Measurements from ENCODE around the gene KIF6.

The KIF6 gene

DNA sequence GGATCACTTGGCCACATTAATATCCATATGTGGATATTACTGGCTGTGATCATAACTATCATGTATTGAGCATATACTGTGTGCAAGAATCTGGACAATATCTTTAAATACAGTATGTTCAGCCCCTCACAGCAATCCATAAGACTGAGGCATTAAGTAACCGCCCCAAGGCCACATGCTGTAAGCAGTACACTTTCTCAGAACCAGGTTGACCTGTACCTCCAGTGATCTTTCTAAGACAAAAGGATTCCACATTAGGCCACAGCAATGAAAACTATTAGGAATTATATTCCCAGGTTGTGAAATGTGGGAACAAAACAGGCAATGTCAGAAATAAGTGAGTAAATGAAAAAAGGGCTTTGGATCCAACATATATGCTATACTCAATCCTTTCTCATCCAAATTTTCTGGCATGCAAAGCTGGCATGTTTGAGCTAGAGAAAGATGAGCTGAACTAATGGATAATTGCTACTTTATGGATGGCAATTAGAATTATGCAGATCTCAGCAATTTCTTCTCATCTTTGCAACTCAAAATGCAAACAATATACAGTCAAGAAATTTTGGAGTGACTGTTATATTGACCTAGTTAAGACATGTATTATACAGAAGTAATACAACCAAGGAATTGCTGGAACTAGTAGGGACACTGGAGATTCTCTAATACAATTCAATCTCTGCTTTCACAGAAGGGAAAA lies 86.9 kb downstream of the KIF6 start:
- Histone ChIP-seq H3K27ac (no peak overlapping the region), H3K36me3 (no peaks in the 10 kb centered on the region), H3K27me3 (ENCODE audit: insufficient read depth, low read depth, severe bottlenecking) (no peaks in the 10 kb centered on the region), H3K9me3 (ENCODE audit: severe bottlenecking) (no peaks in the 10 kb centered on the region), H3K4me3 (ENCODE audit: low read depth, low read length) (no peak overlapping the region)
- no peak for DNase-seq
- no peak for TF ChIP-seq CTCF (IDR thresholded peaks at IDR 0.05; ENCODE audit: low read depth, low read length)

DNA sequence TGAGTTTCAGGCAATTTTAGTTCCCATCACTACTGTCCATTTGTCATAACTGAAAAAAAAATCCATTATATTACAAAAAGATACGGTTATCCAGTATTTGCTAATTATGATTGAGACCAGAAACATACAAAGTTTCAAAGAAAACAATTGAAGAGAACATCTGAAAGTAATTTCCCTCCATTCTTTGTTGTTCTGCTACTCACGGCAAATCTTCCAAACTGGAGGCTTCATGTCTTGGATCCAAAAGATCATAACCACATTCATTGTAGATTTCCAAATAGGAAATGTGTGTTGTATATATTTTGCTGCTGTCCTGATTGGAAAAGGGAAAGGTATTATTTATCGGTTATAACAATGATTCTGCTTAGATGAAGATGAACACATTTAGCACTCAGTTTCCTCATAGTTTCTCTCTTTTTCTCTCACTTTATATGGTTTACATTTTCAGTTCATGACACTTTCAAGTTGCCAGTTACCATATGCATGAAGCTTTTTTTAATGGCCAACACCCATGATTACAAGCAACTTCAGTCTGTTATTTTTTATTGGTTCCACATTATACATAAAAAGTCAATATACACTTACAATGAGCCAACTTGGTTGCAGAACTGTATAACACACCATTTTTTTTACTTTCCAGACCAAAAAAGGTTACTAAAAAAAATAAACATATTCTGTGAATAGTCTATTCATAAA lies 90.4 kb downstream of the KIF6 start:
- Histone ChIP-seq H3K27me3 (ENCODE audit: insufficient read depth, low read depth, severe bottlenecking) (no peaks in the 10 kb centered on the region), H3K9me3 (ENCODE audit: severe bottlenecking) (no peaks in the 10 kb centered on the region), H3K36me3 (no peaks in the 10 kb centered on the region), H3K4me3 (ENCODE audit: low read depth, low read length) (no peak overlapping the region), H3K27ac (no peak overlapping the region)
- DNase-seq: no peak
- TF ChIP-seq CTCF (IDR thresholded peaks at IDR 0.05; ENCODE audit: low read depth, low read length): no peak

DNA sequence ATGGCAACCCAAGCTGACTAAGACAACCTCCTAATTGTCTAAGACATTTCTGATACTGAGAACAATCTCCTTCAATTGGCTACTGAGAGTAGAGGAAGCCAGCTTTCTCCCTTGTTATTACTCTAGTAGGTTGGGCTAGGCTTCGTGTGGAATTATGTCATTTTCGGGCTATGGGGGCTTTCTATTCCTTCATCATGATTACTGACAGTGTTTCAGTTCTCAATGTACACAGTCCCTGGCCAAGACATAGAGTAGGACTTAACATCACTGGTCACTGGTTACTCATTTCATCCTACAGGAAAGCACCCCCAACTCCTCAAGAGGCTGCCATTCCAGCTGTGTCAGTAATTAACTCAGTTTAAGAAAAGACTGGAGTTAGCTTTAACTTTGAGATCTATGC lies 100.0 kb downstream of the KIF6 start:
- Histone ChIP-seq H3K27me3 (ENCODE audit: insufficient read depth, low read depth, severe bottlenecking) (no peaks in the 10 kb centered on the region), H3K4me3 (ENCODE audit: low read depth, low read length) (no peak overlapping the region), H3K9me3 (ENCODE audit: severe bottlenecking) (no peaks in the 10 kb centered on the region), H3K36me3 (no peaks in the 10 kb centered on the region), H3K27ac (no peak overlapping the region)
- TF ChIP-seq CTCF (IDR thresholded peaks at IDR 0.05; ENCODE audit: low read depth, low read length): no peak
- DNase-seq: no peak

- TF ChIP-seq CTCF (IDR thresholded peaks at IDR 0.05; ENCODE audit: low read depth, low read length): no peak
- Histone ChIP-seq H3K27ac (no peak overlapping the region), H3K9me3 (ENCODE audit: severe bottlenecking) (no peaks in the 10 kb centered on the region), H3K36me3 (no peaks in the 10 kb centered on the region), H3K4me3 (ENCODE audit: low read depth, low read length) (no peak overlapping the region), H3K27me3 (ENCODE audit: insufficient read depth, low read depth, severe bottlenecking) (no peaks in the 10 kb centered on the region)
- no peak for DNase-seq
Observed at GRCh38 chr6:39623750-39624149, 101.5 kb downstream of the KIF6 start.

DNA sequence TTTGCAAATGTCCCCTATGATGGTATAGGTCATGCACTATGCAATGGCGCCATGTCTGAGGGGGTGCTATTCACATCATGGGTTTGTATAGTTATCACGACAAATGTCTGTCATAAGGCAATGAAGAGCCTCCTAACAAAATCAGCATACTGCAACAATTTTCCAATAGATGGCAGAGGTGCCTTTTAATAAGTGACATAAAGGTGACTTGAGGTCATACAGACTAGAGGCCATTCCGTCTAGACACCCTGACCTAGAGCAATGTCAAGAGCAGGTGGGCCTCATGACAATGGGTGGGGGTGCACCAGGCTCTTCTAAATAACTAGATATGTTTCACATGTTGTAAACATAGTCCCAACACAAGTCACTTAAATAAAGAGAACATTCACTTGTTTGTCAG lies 107.7 kb downstream of the KIF6 start:
- no peaks in the 10 kb centered on the region for H3K9me3 ChIP-seq (ENCODE audit: severe bottlenecking)
- no peak overlapping the region for H3K27ac ChIP-seq
- no peak for DNase-seq
- no peak for TF ChIP-seq CTCF (IDR thresholded peaks at IDR 0.05; ENCODE audit: low read depth, low read length)
- H3K36me3 ChIP-seq: no peaks in the 10 kb centered on the region
- H3K4me3 ChIP-seq (ENCODE audit: low read depth, low read length): no peak overlapping the region
- H3K27me3 ChIP-seq (ENCODE audit: insufficient read depth, low read depth, severe bottlenecking): no peaks in the 10 kb centered on the region
